Endodermal cell (in vitro differentiated cells): ENCODE results near the gene PAIP2. TPM values are rescaled to one million over a fixed set of nuclear protein-coding genes. Genes with fewer than 3 reads are reported as not detected.

Experiments used
- DNase-seq: peaks from one replicate; pipeline ENCODE4 v3.0.0-alpha.2; 2017
- H3K27ac ChIP-seq: 2 replicates; pipeline ENCODE4 v1.5.1; 2013; ENCODE audit warnings: mild to moderate bottlenecking, low read depth, low read length, moderate library complexity
- H3K27me3 ChIP-seq: 2 replicates; pipeline ENCODE4 v1.6.1; 2013; ENCODE audit warnings: mild to moderate bottlenecking, low read length, moderate library complexity; ENCODE audit not compliant: insufficient read depth, control insufficient read depth, poor library complexity, severe bottlenecking
- H3K36me3 ChIP-seq: 2 replicates; pipeline ENCODE4 v1.7.0; 2013; ENCODE audit warnings: mild to moderate bottlenecking, low read length, moderate library complexity; ENCODE audit not compliant: control insufficient read depth, insufficient read depth
- H3K4me1 ChIP-seq: one replicate; pipeline ENCODE4 v1.7.0; 2013; ENCODE audit warnings: low read length; ENCODE audit not compliant: control insufficient read depth, insufficient read depth
- H3K4me3 ChIP-seq: 2 replicates; pipeline ENCODE4 v1.5.1; 2013; ENCODE audit warnings: mild to moderate bottlenecking, low read length, moderate library complexity
- H3K9ac ChIP-seq: 2 replicates; pipeline ENCODE4 v1.6.1; 2013; ENCODE audit warnings: mild to moderate bottlenecking, low read length, moderate library complexity; ENCODE audit not compliant: poor library complexity, severe bottlenecking; ENCODE audit errors: extremely low read depth
- H3K9me3 ChIP-seq: 2 replicates; pipeline ENCODE4 v1.6.1; 2013; ENCODE audit warnings: mild to moderate bottlenecking, low read length, moderate library complexity; ENCODE audit not compliant: control insufficient read depth
- H3K27ac Mint-ChIP-seq: 2 replicates; pipeline ENCODE4 v1.8.0; 2020; ENCODE audit warnings: mixed read lengths
- H3K27me3 Mint-ChIP-seq: 2 replicates; pipeline ENCODE4 v1.8.0; 2021; ENCODE audit warnings: mild to moderate bottlenecking, mixed read lengths; ENCODE audit not compliant: insufficient read depth
- H3K36me3 Mint-ChIP-seq: 2 replicates; pipeline ENCODE4 v1.8.0; 2020; ENCODE audit warnings: low read depth, mixed read lengths
- H3K4me1 Mint-ChIP-seq: 2 replicates; pipeline ENCODE4 v1.8.0; 2020; ENCODE audit warnings: mixed read lengths
- H3K4me3 Mint-ChIP-seq: 2 replicates; pipeline ENCODE4 v1.8.0; 2020; ENCODE audit warnings: mild to moderate bottlenecking, moderate library complexity, mixed read lengths
- H3K9me3 Mint-ChIP-seq: 2 replicates; pipeline ENCODE4 v1.8.0; 2020; ENCODE audit warnings: mild to moderate bottlenecking, mixed read lengths
- WGBS, 2 experiments: methylation state at CpG; one replicate each; pipeline versions ENCODE4 v1.1.5 to v1.1.7; 2013; ENCODE audit warnings: missing lambda C conversion rate in 2 of 2, mixed read lengths in 1 of 2; ENCODE audit not compliant: insufficient coverage in 1 of 2, insufficient read length in 1 of 2; 5-methylcytosine and 5-hydroxymethylcytosine counted together
- total RNA-seq, 2 donors: library from RNA; stranded (reverse); fragmentation: NEBNext Ultra II Directional in 1 of 2; extraction: Animal tissue kit (Norgen Biotek cat#: 25700) in 1 of 2; gene quantifications; 2 replicates in 1 of 2; 3 replicates in 1 of 2; pipeline ENCODE4 v1.2.1, GENCODE V29; 2021
- TF ChIP-seq, protein P1 (sequence below): fragments of 200-600 bp; sonication (generic); conservative IDR thresholded peaks from 2 replicates; pipeline ENCODE4 v1.5.0; 2021; ENCODE audit warnings: antibody characterized with exemption, mild to moderate bottlenecking

The PAIP2 gene
- total RNA-seq, 2 donors from 2014 or later: 128 to 142 TPM

DNA sequence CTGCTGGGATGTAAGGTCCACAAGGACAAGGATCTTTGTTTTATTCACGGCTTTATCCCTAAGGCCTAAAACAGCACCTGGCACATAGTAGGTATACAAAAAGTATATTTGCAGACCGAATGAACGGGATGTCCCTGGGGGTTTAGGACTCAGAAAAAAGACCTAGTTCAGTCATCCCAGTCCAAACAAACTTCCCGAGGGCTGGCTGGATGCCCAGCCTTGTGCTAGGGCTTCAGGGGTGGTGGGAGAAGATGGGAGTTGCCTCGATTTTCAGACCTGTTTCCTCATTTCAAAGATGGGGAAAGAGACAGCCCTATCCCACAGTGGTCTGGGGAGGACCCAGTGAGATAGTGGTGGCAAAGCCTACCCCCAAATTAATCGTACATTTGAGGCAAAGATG lies 56.3 kb downstream of the PAIP2 start:
- H3K27me3 ChIP-seq: peaks cover 20% of the 10 kb centered on the region
- no peak overlapping the region for H3K4me3 Mint-ChIP-seq
- peaks cover 12% of the 10 kb centered on the region for H3K27me3 Mint-ChIP-seq
- H3K36me3 Mint-ChIP-seq: peaks cover 13% of the 10 kb centered on the region
- H3K4me1 ChIP-seq: peaks cover 7% of the 10 kb centered on the region
- H3K9me3 ChIP-seq: no peaks in the 10 kb centered on the region
- H3K9ac ChIP-seq: no peak overlapping the region
- WGBS, 2 experiments: 88 to 92% methylated on average over 5 to 6 of the region's 6 CpGs
- no peak overlapping the region for H3K4me3 ChIP-seq
- peaks cover 25% of the 10 kb centered on the region for H3K4me1 Mint-ChIP-seq
- H3K36me3 ChIP-seq: no peaks in the 10 kb centered on the region
- TF ChIP-seq, protein P1, sequence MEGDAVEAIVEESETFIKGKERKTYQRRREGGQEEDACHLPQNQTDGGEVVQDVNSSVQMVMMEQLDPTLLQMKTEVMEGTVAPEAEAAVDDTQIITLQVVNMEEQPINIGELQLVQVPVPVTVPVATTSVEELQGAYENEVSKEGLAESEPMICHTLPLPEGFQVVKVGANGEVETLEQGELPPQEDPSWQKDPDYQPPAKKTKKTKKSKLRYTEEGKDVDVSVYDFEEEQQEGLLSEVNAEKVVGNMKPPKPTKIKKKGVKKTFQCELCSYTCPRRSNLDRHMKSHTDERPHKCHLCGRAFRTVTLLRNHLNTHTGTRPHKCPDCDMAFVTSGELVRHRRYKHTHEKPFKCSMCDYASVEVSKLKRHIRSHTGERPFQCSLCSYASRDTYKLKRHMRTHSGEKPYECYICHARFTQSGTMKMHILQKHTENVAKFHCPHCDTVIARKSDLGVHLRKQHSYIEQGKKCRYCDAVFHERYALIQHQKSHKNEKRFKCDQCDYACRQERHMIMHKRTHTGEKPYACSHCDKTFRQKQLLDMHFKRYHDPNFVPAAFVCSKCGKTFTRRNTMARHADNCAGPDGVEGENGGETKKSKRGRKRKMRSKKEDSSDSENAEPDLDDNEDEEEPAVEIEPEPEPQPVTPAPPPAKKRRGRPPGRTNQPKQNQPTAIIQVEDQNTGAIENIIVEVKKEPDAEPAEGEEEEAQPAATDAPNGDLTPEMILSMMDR: no peak
- no peak overlapping the region for H3K27ac ChIP-seq
- no peak for DNase-seq
- H3K9me3 Mint-ChIP-seq: no peaks in the 10 kb centered on the region
- no peak overlapping the region for H3K27ac Mint-ChIP-seq

DNA sequence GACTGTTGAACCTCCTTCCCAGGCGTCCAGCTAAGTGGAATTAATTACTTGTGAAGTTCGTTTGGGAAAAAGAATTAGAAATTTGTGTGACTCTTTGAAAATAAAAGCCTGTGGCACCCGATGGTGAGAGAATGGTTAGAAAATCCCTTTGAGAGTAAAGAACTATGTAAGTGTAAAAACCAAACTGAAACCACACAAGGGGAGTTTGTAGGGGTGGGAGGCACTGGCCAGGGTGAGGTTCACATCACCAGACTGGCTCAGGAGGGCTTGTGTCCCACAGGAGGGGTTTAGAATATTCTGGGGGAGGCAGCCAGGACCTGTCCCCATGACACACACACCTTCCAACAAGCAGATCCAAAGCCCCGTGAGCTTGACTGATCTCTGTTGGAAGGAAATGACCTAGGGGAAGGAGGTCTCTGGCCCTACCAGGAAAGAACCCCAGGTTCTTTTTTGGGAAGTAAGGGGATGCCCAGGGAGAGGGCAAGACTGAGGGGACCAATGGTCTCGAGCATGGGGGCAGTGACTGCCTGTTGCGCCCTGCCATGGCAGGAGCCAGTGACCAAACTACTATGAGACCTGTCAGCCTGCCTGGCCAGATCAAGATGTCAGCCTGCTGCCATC lies 58.0 kb downstream of the PAIP2 start:
- H3K4me3 ChIP-seq: no peak overlapping the region
- peaks cover 3% of the 10 kb centered on the region for H3K27me3 ChIP-seq
- H3K9ac ChIP-seq: no peak overlapping the region
- H3K36me3 ChIP-seq: no peaks in the 10 kb centered on the region
- H3K4me1 ChIP-seq: peaks cover 17% of the 10 kb centered on the region
- H3K27ac Mint-ChIP-seq: no peak overlapping the region
- peaks cover 13% of the 10 kb centered on the region for H3K36me3 Mint-ChIP-seq
- TF ChIP-seq, protein P1: no peak
- no peaks in the 10 kb centered on the region for H3K27me3 Mint-ChIP-seq
- H3K4me3 Mint-ChIP-seq: no peak overlapping the region
- H3K9me3 Mint-ChIP-seq: no peaks in the 10 kb centered on the region
- no peak for DNase-seq
- H3K27ac ChIP-seq: no peak overlapping the region
- H3K4me1 Mint-ChIP-seq: peaks cover 33% of the 10 kb centered on the region
- H3K9me3 ChIP-seq: no peaks in the 10 kb centered on the region
- WGBS, 2 experiments: 91% methylated on average over 5 to 6 of the region's 6 CpGs

DNA sequence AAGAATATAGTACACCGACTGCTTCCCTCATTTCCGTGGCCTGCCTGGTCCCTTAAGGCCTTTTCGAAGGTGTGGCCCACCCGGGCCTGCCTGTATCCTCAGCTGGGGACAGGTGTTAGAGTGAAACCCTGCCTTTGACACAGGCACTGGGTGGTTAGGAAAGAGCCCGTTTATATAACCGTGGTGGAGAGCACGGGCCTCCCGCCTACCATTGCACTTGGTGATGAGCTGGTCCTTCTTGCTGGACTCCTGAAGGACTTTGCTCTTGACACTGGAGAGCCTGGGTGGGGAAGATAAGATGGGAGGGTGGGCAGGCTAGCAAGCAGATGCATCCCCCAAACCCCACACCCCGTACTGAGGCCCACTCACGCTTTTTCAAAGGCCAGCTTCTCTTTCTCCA lies 59.9 kb downstream of the PAIP2 start:
- H3K4me1 ChIP-seq: peaks cover 17% of the 10 kb centered on the region
- no peak overlapping the region for H3K4me3 ChIP-seq
- Mint-ChIP-seq H3K4me3 (no peak overlapping the region), H3K9me3 (no peaks in the 10 kb centered on the region), H3K27ac (no peak overlapping the region), H3K36me3 (peaks cover 13% of the 10 kb centered on the region), H3K27me3 (no peaks in the 10 kb centered on the region), H3K4me1 (peaks cover 27% of the 10 kb centered on the region)
- H3K27ac ChIP-seq: no peak overlapping the region
- DNase-seq: no peak
- 94 to 100% methylated on average over 9 to 10 of the region's 10 CpGs for WGBS, 2 experiments
- TF ChIP-seq, protein P1: no peak
- H3K9ac ChIP-seq: no peak overlapping the region
- H3K27me3 ChIP-seq: no peaks in the 10 kb centered on the region
- H3K9me3 ChIP-seq: no peaks in the 10 kb centered on the region
- no peaks in the 10 kb centered on the region for H3K36me3 ChIP-seq
